GM12875 (cell line): ENCODE data around the gene RPL3.
"Not testable (repeated sequence)": the region's sequence is repeated elsewhere in the genome, so short reads cannot be mapped to it uniquely, and the experiment has no call there.

Source experiments
- H3K4me3 ChIP-seq: one replicate; pipeline ENCODE4 v1.5.1; 2011; ENCODE audit warnings: low read depth, low read length, control low read depth
- CTCF ChIP-seq: IDR thresholded peaks from 2 replicates; pipeline ENCODE4 v1.5.1; 2011; ENCODE audit warnings: low read depth, mild to moderate bottlenecking, control low read depth, inconsistent platforms, low read length, moderate library complexity, borderline replicate concordance; ENCODE audit not compliant: insufficient read depth

RPL3 gene

DNA sequence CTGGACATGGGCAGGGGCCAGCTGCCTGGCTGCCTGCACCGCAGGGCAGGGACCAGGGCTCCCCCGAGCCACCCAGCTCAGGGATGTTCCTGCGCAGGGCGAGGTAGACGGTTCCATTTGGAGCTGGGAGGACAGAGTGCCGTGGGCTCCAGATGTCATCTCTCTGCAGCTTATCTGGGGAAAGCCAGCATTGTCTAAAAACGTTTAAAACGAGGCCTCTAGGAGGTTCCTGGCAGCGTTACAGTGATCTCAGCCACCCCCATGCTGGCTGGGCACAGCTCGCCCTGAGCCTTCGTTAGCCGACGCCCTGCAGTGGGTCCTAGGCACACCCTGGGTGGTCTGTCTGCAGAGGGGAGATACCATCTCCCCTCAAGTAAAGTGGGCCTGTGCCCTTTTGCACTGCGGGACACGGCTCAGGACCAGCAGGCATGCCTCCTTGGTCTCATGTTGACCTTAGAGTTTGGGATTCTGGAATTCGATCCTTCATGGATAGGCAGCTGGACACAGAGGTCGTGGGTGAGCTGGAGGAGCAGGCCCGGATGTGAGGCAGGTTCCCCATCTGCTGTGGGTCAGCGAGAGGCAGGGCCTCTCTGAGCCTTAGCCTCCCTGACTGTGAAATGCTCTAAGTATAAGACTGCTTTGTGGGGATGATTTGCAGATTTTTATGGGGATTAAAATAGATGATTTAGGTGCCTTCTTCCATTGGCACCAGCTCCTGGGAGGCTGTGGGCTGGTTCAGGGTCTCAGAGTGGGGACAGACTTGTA, 44.5 kb upstream of the RPL3 start:
- TF ChIP-seq CTCF = no peak

DNA sequence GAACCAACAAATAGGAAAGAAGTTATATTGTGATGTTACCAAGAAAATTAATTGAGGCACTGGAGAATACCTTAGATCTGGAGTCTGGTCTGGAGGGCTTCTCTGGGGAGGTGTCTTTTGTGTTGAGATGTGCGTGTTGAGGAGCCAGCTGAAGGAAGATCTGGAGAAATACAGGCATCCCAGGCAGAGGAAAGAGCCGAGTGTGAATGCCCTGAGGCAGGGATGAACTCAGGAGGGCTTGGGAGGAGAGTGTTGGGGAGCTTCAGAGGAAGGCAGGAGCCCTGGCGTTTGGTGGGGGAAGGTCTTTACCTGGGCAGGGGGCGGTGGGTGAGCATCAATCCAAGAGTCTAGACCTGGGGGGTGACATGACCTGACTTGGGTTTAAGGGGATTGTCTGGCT, 43.5 kb upstream of the RPL3 start:
- no peak for TF ChIP-seq CTCF
- H3K4me3 ChIP-seq = no peak overlapping the region

More for the DNA sequence above, 44.5 kb upstream of the RPL3 start:
- H3K4me3 ChIP-seq = no peak overlapping the region

DNA sequence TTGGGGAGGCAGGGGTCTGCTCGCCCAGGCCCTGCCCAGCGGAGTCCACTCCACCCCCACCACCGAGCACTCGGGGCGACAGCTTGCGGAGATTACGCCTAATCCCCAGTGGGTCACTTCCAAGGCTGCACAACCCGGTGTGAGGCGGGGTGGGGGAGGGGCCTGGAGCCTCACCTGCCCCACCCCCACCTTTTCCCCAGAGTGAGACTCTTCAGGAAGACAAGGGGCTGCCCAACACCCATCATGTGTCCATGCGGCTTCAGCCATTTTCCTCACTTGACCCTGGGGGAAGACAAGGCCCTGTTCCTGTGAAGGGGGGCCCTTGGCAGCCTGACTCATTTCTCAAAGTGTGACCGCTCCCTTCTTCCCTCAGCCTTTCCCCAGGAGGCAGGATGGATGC, 42.8 kb upstream of the RPL3 start:
- no peak for TF ChIP-seq CTCF

DNA sequence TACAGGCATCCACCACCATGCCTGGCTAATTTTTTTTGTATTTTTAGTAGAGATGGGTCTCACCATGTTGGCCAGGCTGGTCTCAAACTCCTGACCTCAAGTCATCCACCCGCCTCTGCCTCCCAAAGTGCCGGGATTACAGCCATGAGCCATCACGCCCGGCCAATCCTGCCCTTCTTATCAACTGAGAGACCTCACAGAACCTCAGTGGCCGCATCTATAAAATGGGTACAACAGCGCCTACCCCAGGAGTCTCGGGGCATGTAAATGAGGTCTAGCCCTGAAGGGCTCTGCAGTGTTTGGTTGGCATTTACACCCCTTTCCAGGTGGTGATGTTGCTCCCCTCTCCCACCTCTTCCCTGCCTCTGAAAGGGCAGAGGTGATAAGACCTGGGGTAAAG, 42.1 kb upstream of the RPL3 start:
- TF ChIP-seq CTCF = no peak
- no peak overlapping the region for H3K4me3 ChIP-seq

More for the DNA sequence above, 42.8 kb upstream of the RPL3 start:
- H3K4me3 ChIP-seq = no peak overlapping the region

DNA sequence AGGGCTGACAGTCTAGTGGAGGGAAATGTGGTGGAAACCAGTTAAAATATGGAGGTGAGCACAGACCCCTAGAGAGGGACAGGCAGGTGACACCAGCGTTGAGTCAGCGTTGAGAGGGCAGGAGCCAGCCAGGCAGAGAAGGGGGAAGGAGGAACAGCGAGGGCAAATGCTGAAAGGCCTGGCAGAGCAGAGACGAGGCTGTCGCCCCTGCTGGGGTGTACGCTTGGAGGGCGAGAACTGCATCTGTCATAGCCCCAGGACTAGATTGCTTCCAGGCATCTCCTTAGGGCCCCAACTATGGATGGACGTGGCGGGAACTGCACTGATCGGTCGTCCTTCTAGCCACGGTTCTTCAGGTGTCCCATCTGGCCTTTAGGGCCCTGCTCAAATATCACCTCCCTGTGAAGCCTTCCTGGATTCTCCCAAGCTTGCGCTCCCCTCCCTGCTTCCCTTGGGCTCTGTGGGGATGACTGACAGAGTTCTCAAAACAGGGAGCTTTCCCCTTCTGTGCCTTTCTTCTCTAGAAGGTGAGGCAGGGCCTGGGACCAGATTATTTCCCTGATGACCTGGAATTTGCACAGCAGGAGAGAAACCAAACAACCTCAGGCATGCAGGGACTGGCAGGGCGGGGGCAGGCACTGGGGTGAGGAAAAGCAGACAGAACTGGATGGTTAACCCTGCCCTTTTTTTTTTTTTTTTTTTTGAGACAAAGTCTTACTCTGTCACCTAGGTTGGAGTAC, 41.4 kb upstream of the RPL3 start:
- no peak overlapping the region for H3K4me3 ChIP-seq
- no peak for TF ChIP-seq CTCF

DNA sequence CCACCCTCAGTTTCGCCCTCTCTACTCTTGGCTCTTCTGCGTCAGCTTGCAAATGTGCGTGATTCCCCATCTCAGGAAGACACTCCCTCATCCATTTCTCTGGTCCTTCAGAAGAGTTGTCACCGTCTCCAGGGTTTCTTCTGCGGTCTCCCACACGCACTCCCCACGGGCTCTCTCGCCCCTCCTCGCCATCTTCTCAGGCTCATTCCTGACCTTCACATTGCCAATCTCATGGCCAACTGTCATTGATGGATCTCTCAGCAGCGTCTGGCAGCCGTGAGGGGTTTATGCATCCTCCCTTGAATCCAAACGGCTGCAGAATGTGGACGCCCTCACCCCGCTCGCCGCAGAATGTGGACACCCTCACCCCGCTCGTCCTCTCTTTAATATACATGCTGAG, 40.8 kb upstream of the RPL3 start:
- no peak overlapping the region for H3K4me3 ChIP-seq
- no peak for TF ChIP-seq CTCF

GRCh38 chr22:39359659-39360195, 40.3 kb upstream of the RPL3 start:
- no peak for TF ChIP-seq CTCF
- no peak overlapping the region for H3K4me3 ChIP-seq

DNA sequence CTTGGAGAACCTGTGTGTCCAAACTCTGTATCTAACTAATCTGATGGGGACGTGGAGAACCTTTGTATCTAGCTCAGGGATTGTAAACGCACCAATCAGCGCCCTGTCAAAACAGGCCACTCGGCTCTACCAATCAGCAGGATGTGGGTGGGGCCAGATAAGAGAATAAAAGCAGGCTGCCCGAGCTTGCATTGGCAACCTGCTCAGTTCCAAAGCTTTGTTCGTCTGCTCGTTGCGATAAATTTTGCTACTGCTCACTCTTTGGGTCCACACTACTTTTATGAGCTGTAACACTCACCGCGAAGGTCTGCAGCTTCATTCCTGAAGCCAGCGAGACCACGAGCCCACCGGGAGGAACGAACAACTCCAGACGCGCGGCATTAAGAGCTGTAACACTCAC, 38.8 kb upstream of the RPL3 start:
- not testable (repeated sequence) for H3K4me3 ChIP-seq

DNA sequence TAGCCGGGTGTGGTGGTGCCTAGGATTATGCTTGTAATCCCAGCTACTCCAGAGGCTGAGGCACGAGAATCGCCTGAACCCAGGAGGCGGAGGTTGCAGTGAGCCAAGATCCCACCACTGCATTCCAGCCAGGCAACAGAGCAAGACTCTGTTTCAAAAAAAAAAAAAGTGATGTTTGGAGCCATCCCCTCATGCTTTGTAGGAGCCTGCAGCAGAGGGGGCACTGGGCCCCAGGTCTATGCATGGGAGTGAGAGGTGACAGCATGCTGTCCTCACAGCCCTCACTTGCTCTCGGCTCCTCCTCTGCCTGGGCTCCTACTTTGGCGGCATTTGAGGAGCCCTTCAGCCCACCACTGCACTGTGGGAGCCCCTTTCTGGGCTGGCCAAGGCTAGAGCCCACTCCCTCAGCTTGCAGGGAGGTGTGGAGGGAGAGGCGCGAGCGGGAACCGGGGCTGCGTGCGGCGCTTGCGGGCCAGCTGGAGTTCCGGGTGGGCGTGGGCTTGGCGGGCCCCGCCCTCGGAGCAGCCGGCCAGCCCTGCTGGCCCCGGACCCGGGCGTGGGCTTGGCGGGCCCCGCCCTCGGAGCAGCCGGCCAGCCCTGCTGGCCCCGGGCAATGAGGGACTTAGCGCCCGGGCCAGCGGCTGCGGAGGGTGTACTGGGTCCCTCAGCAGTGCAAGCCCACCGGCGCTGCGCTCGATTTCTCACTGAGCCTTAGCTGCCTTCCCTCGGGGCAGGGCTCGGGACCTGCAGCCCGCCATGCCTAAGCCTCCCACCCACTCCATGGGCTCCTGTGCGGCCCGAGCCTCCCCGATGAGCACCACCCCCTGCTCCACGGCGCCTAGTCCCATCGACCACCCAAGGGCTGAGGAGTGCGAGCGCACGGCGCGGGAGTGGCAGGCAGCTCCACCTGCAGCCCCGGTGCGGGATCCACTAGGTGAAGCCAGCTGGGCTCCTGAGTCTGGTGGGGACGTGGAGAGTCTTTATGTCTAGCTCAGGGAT, 38.0 kb upstream of the RPL3 start:
- not testable (repeated sequence) for H3K4me3 ChIP-seq
